HEK293 (cell line): ENCODE results near the gene LRRC8B.

ENCODE experiments used
- CTCF ChIA-PET: fragments of 350-600 bp; formaldehyde crosslinking; extraction: SDS; loops from one replicate; lab custom pipeline; 2021; ENCODE audit warnings: antibody characterized with exemption; lab: Yijun Ruan, JAX
- POLR2A ChIA-PET: fragments of 300-600 bp; formaldehyde crosslinking; extraction: SDS; loops from one replicate; lab custom pipeline; 2020; ENCODE audit warnings: antibody characterized with exemption, inconsistent platforms; lab: Yijun Ruan, JAX
- H3K27ac ChIP-seq: fragments of 200-500 bp; sonication (Bioruptor generic); 2 replicates; pipeline ENCODE4 v1.5.1; 2014; ENCODE audit warnings: low read depth, low read length, control low read depth, inconsistent platforms; ENCODE audit errors: extremely low read depth
- H3K36me3 ChIP-seq, 2 experiments: fragments of 200-500 bp in 1 of 2; sonication (Bioruptor generic) in 1 of 2; 1 replicate in 1 of 2; 2 replicates in 1 of 2; pipeline ENCODE4 v1.5.1; 2014 to 2017; ENCODE audit warnings: inconsistent platforms in 2 of 2, low read length in 2 of 2; ENCODE audit not compliant: control insufficient read depth in 2 of 2, insufficient read depth in 1 of 2
- H3K4me1 ChIP-seq: fragments of 200-500 bp; sonication (Bioruptor generic); 2 replicates; pipeline ENCODE4 v1.5.1; 2014; ENCODE audit warnings: mild to moderate bottlenecking, low read length, inconsistent platforms; ENCODE audit not compliant: control insufficient read depth, insufficient read depth
- H3K4me3 ChIP-seq: 2 replicates; pipeline ENCODE4 v1.5.1; 2011; ENCODE audit warnings: low read depth, mild to moderate bottlenecking, control low read depth, low read length, moderate library complexity
- H3K9me3 ChIP-seq: fragments of 200-500 bp; sonication (Bioruptor generic); 2 replicates; pipeline ENCODE4 v1.5.1; 2014; ENCODE audit warnings: low read depth, low read length, inconsistent platforms; ENCODE audit not compliant: control insufficient read depth, insufficient read depth
- AEBP2 ChIP-seq: fragments of 450-650 bp; formaldehyde crosslinking; IDR thresholded peaks from 2 replicates; pipeline ENCODE4 v1.5.1; 2016; ENCODE audit warnings: missing biosample characterization, missing genetic modification characterization, borderline replicate concordance
- GLI2 ChIP-seq: fragments of 450-650 bp; formaldehyde crosslinking; IDR thresholded peaks from 2 replicates; pipeline ENCODE4; 2017; ENCODE audit warnings: missing biosample characterization, missing genetic modification characterization, low read depth, borderline replicate concordance
- GLIS2 ChIP-seq: fragments of 450-650 bp; formaldehyde crosslinking; IDR thresholded peaks from 2 replicates; pipeline ENCODE4 v1.5.1; 2016; ENCODE audit warnings: missing biosample characterization, missing genetic modification characterization
- INSM2 ChIP-seq: fragments of 450-650 bp; formaldehyde crosslinking; IDR thresholded peaks from 2 replicates; pipeline ENCODE4 v1.5.1; 2016; ENCODE audit warnings: missing biosample characterization, missing genetic modification characterization
- PATZ1 ChIP-seq: fragments of 450-650 bp; formaldehyde crosslinking; IDR thresholded peaks from 2 replicates; pipeline ENCODE4 v1.5.1; 2016; ENCODE audit warnings: missing biosample characterization, missing genetic modification characterization
- WT1 ChIP-seq: fragments of 450-650 bp; formaldehyde crosslinking; IDR thresholded peaks from 2 replicates; pipeline ENCODE4 v1.5.1; 2016; ENCODE audit warnings: missing biosample characterization, missing genetic modification characterization
- ZFP3 ChIP-seq: fragments of 450-650 bp; formaldehyde crosslinking; IDR thresholded peaks from 2 replicates; pipeline ENCODE4 v1.5.1; 2016; ENCODE audit warnings: low read depth, missing biosample characterization, missing genetic modification characterization
- ZNF280D ChIP-seq: fragments of 450-650 bp; formaldehyde crosslinking; IDR thresholded peaks from 2 replicates; pipeline ENCODE4 v1.5.1; 2016; ENCODE audit warnings: missing biosample characterization, missing genetic modification characterization
- ZNF302 ChIP-seq: fragments of 450-650 bp; formaldehyde crosslinking; IDR thresholded peaks from 2 replicates; pipeline ENCODE4 v1.5.1; 2016; ENCODE audit warnings: missing biosample characterization, missing genetic modification characterization, low read depth
- ZNF350 ChIP-seq: fragments of 450-650 bp; formaldehyde crosslinking; IDR thresholded peaks from 2 replicates; pipeline ENCODE4 v1.5.0; 2017; ENCODE audit warnings: missing biosample characterization, mild to moderate bottlenecking, missing genetic modification characterization
- ZNF366 ChIP-seq: fragments of 450-650 bp; formaldehyde crosslinking; conservative IDR thresholded peaks from 2 replicates; pipeline ENCODE4 v1.5.1; 2016; ENCODE audit warnings: missing biosample characterization, missing genetic modification characterization
- ZNF624 ChIP-seq: fragments of 450-650 bp; formaldehyde crosslinking; IDR thresholded peaks from 2 replicates; pipeline ENCODE4 v1.5.1; 2017; ENCODE audit warnings: missing biosample characterization, missing genetic modification characterization
- ZNF747 ChIP-seq: fragments of 450-650 bp; formaldehyde crosslinking; IDR thresholded peaks from 2 replicates; pipeline ENCODE4 v1.5.1; 2016; ENCODE audit warnings: missing biosample characterization, missing genetic modification characterization
- ZNF76 ChIP-seq: fragments of 450-650 bp; formaldehyde crosslinking; IDR thresholded peaks from 2 replicates; pipeline ENCODE4; 2016; ENCODE audit warnings: low read depth, missing biosample characterization, missing genetic modification characterization, borderline replicate concordance
- ZSCAN23 ChIP-seq: fragments of 450-650 bp; formaldehyde crosslinking; IDR thresholded peaks from 2 replicates; pipeline ENCODE4 v1.5.1; 2016; ENCODE audit warnings: missing biosample characterization, missing genetic modification characterization
- ZSCAN30 ChIP-seq: fragments of 450-650 bp; IDR thresholded peaks from 2 replicates; pipeline ENCODE4 v1.5.1; 2018; ENCODE audit warnings: missing biosample characterization, mild to moderate bottlenecking, missing genetic modification characterization, moderate library complexity
- ZXDB ChIP-seq: fragments of 450-650 bp; formaldehyde crosslinking; IDR thresholded peaks from 2 replicates; pipeline ENCODE4 v1.5.1; 2016; ENCODE audit warnings: missing biosample characterization, missing genetic modification characterization

Gene LRRC8B

GRCh38 chr1:89489047-89489729 lies 35.4 kb upstream of the LRRC8B start (continued):
- TF ChIP-seq GLIS2 (tag by site-specific recombination) (no peak), ZSCAN30 (tag by site-specific recombination) (no peak), ZNF624 (tag by site-specific recombination) (no peak)

DNA sequence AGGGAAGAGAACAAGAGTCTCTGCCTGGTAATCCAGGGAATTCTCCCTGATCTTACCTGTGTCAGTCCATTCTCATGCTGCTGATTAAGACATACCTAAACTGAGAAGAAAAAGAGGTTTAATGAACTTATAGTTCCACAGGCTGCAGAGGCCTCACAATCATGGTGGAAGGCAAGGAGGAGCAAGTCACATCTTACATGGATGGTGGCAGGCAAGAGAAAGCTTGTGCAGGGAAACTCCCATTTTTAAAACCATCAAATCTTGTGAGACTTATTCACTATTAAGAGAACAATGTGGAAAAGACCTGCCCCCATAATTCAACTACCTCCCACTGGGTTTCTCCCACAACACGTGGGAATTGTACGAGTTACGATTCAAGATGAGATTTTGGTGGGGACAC lies 34.2 kb upstream of the LRRC8B start:
- ChIA-PET CTCF (interaction anchor here (0.6 kb wide), 1 partner anchor 554 kb away, joined by 3 read pairs; no protein-coding TSS in a partner anchor), POLR2A (no interaction called here)
- TF ChIP-seq ZNF302 (tag by site-specific recombination) (no peak), GLIS2 (tag by site-specific recombination) (no peak), PATZ1 (no peak), ZNF350 (tag by site-specific recombination) (no peak), ZNF76 (no peak), INSM2 (tag by site-specific recombination) (no peak), WT1 (tag by site-specific recombination) (no peak), ZNF366 (no peak), ZNF280D (tag by site-specific recombination) (no peak), GLI2 (tag by site-specific recombination) (no peak), ZFP3 (tag by site-specific recombination) (no peak), ZSCAN23 (tag by site-specific recombination) (no peak), AEBP2 (no peak), ZNF747 (no peak), ZXDB (no peak)
- Histone ChIP-seq H3K27ac (no peak overlapping the region), H3K4me1 (no peaks in the 10 kb centered on the region), H3K9me3 (no peaks in the 10 kb centered on the region), H3K4me3 (no peak overlapping the region), H3K36me3 (no peaks in the 10 kb centered on the region)
